Peyer's patch (tissue), 4 donors: ENCODE measurements around the gene CHAF1A.

Experiments used
- POLR2A ChIP-seq, 2 donors: fragments of 450-650 bp; IDR thresholded peaks; one replicate each; pipeline ENCODE4 v1.5.1; 2017; ENCODE audit warnings: antibody characterized with exemption in 2 of 2, mild to moderate bottlenecking in 2 of 2, moderate library complexity in 2 of 2
- TF ChIP-seq, protein P1 (sequence below), 6 experiments: fragments of 450-650 bp in 4 of 6; fragments of 200-600 bp in 2 of 6; sonication (generic) in 1 of 6; IDR thresholded peaks; one replicate each; pipeline ENCODE4 v1.5.1; 2017 to 2019; ENCODE audit warnings: antibody characterized with exemption in 6 of 6, mild to moderate bottlenecking in 3 of 6, moderate library complexity in 1 of 6

DNA sequence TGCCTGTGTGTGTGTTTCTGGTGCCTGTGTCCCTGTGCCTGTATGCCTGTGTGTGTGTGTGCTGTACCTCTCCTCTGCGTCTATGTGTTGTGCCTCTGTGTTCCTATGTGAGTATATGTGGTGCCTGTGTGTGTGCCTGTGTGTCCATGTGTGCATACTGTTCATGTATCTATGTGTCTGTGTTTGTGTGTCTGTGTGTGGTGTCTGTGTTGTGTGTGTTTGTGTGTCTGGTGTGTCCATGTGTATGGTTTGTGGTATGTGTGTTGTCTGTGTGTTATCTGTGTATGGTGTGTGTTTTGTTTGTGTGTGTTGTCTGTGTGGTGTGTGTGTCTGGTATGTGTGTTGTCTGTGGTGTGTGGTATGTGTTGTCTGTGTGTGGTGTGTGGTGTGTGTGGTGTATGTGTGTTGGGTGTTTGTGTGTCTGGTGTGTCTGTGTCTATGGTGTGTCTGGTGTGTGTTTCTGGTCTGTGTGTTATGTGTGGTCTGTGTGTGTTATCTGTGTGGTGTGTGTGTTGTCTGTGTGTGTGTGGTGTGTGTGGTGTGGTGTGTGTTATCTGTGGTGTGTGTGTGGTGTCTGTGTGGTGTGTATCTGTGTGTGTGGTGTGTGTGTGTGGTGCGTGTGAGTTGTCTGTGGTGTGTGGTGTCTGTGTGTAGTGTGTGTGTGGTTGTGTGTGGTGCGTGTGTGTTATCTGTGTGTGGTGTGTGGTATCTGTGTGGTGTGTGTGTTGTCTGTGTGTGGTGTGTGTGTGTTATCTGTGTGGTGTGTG lies 90.1 kb downstream of the CHAF1A start:
- TF ChIP-seq, protein P1, sequence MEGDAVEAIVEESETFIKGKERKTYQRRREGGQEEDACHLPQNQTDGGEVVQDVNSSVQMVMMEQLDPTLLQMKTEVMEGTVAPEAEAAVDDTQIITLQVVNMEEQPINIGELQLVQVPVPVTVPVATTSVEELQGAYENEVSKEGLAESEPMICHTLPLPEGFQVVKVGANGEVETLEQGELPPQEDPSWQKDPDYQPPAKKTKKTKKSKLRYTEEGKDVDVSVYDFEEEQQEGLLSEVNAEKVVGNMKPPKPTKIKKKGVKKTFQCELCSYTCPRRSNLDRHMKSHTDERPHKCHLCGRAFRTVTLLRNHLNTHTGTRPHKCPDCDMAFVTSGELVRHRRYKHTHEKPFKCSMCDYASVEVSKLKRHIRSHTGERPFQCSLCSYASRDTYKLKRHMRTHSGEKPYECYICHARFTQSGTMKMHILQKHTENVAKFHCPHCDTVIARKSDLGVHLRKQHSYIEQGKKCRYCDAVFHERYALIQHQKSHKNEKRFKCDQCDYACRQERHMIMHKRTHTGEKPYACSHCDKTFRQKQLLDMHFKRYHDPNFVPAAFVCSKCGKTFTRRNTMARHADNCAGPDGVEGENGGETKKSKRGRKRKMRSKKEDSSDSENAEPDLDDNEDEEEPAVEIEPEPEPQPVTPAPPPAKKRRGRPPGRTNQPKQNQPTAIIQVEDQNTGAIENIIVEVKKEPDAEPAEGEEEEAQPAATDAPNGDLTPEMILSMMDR (IDR thresholded peaks at IDR 0.05): no peak
- TF ChIP-seq POLR2A (IDR thresholded peaks at IDR 0.05): no peak
